GM18507 (cell line): ENCODE data around the gene UQCR11.

ENCODE experiments used
- DNase-seq: peaks from one replicate; pipeline ENCODE4 v3.0.0; 2011; ENCODE audit warnings: low read depth; ENCODE audit not compliant: insufficient read length; ENCODE audit errors: extremely low spot score
- FAIRE-seq: peaks from 2 replicates; lab custom pipeline; 2011; peaks lifted over from hg19 to GRCh38; lab: Jason Lieb, UNC

Gene UQCR11

GRCh38 chr19:1551068-1552040 lies 53.9 kb downstream of the UQCR11 start:
- FAIRE-seq, result no peak
- DNase-seq, result no peak

GRCh38 chr19:1549332-1549945 lies 55.8 kb downstream of the UQCR11 start:
- no peak for FAIRE-seq
- no peak for DNase-seq
